ENCODE measurements around the gene SLC35E4.

SLC35E4 gene

GRCh38 chr22:30649430-30650007 is 13.9 kb downstream of the SLC35E4 start:
- no peak overlapping the region for H3K27ac ChIP-seq (ENCODE audit: low read depth, low read length)
- no peaks in the 10 kb centered on the region for H4K20me1 ChIP-seq (ENCODE audit: control insufficient read depth, insufficient read depth, low read depth, low read length)
- H3F3A ChIP-seq (ENCODE audit: control insufficient read depth, insufficient read depth): no peaks in the 10 kb centered on the region
- H3K79me2 ChIP-seq (ENCODE audit: control insufficient read depth, low read length): no peaks in the 10 kb centered on the region
- no peaks in the 10 kb centered on the region for H3K4me1 ChIP-seq (ENCODE audit: control insufficient read depth, low read length)
- TF ChIP-seq CTCF (IDR thresholded peaks at IDR 0.05; ENCODE audit: low read depth, low read length, poor library complexity, severe bottlenecking) (no peak), EZH2phosphoT487 (IDR thresholded peaks at IDR 0.05; ENCODE audit: borderline replicate concordance, low read length) (no peak)
- H3K4me2 ChIP-seq (ENCODE audit: low read length): no peak overlapping the region
- no peaks in the 10 kb centered on the region for H3K9me3 ChIP-seq (ENCODE audit: control insufficient read depth, insufficient read depth, low read length)
- no peaks in the 10 kb centered on the region for H3K27me3 ChIP-seq (ENCODE audit: control insufficient read depth, low read length)
- H3K9me2 ChIP-seq (replicated peaks; ENCODE audit: control insufficient read depth, low read length): no peaks in the 10 kb centered on the region
- no peaks in the 10 kb centered on the region for H3K36me3 ChIP-seq (ENCODE audit: control insufficient read depth, low read length)
- H3K4me3 ChIP-seq (ENCODE audit: low read length): no peak overlapping the region

DNA sequence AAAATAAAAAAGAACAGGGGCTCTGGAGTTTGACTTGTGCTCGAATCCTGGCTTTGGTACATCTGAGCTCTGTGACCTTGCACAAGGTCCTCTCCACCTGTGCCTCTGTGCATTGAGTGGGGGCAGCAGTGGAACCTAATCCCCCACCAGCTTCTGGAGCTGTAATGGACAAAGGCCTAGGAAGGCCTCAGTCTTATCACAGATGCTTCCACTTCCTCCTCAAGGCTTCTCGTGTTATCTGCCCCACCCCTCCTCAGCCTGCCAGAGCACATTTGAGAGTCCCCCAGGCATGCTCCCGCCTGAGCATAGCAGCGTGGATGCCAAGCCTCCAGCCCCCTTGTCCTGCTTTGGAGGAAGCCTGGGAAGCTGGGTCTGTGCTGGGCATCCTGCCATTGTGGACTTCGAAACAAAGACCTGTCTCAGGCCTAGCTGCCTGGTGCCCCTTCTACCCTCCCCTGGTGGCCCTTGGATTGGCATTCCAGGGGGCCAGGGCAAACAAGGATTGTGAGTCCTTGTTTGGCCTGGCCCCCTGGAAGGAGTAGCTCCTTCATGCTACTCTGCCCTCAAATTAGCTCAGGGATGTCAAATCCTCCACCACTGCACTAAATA is 15.0 kb downstream of the SLC35E4 start:
- Histone ChIP-seq H3K27me3 (ENCODE audit: control insufficient read depth, low read length) (no peaks in the 10 kb centered on the region), H3K4me1 (ENCODE audit: control insufficient read depth, low read length) (no peaks in the 10 kb centered on the region), H3K9me3 (ENCODE audit: control insufficient read depth, insufficient read depth, low read length) (no peaks in the 10 kb centered on the region), H3K9me2 (replicated peaks; ENCODE audit: control insufficient read depth, low read length) (no peaks in the 10 kb centered on the region), H4K20me1 (ENCODE audit: control insufficient read depth, insufficient read depth, low read depth, low read length) (no peaks in the 10 kb centered on the region), H3K4me3 (ENCODE audit: low read length) (no peak overlapping the region), H3K4me2 (ENCODE audit: low read length) (no peak overlapping the region), H3K79me2 (ENCODE audit: control insufficient read depth, low read length) (no peaks in the 10 kb centered on the region), H3K36me3 (ENCODE audit: control insufficient read depth, low read length) (no peaks in the 10 kb centered on the region), H3K27ac (ENCODE audit: low read depth, low read length) (no peak overlapping the region), H3F3A (ENCODE audit: control insufficient read depth, insufficient read depth) (no peaks in the 10 kb centered on the region)
- TF ChIP-seq EZH2phosphoT487 (IDR thresholded peaks at IDR 0.05; ENCODE audit: borderline replicate concordance, low read length) (no peak), CTCF (IDR thresholded peaks at IDR 0.05; ENCODE audit: low read depth, low read length, poor library complexity, severe bottlenecking) (no peak)

DNA sequence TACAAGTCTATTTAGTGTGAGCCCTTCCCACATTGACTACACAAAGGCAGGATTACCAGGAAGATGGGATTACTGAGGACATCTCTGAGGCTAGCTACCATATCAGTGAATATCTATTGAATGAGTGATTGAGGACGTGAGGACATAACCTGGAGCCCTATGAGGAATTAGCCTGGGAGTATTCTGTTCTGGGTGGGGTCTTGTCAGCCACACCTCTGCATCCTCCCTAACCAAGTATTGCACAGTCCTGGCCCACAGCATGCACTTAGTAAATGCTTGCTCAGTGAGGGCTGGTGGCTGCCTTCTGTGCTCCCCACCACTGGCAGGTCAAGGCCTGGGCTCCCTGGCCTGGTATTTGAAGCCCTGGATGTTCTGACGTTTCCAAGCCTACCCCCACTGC is 17.3 kb downstream of the SLC35E4 start:
- H3K4me1 ChIP-seq (ENCODE audit: control insufficient read depth, low read length): no peaks in the 10 kb centered on the region
- no peaks in the 10 kb centered on the region for H3K9me2 ChIP-seq (replicated peaks; ENCODE audit: control insufficient read depth, low read length)
- H3F3A ChIP-seq (ENCODE audit: control insufficient read depth, insufficient read depth): no peaks in the 10 kb centered on the region
- no peak for TF ChIP-seq CTCF (IDR thresholded peaks at IDR 0.05; ENCODE audit: low read depth, low read length, poor library complexity, severe bottlenecking)
- no peak for TF ChIP-seq EZH2phosphoT487 (IDR thresholded peaks at IDR 0.05; ENCODE audit: borderline replicate concordance, low read length)
- H3K36me3 ChIP-seq (ENCODE audit: control insufficient read depth, low read length): no peaks in the 10 kb centered on the region
- no peaks in the 10 kb centered on the region for H3K79me2 ChIP-seq (ENCODE audit: control insufficient read depth, low read length)
- no peaks in the 10 kb centered on the region for H4K20me1 ChIP-seq (ENCODE audit: control insufficient read depth, insufficient read depth, low read depth, low read length)
- H3K27me3 ChIP-seq (ENCODE audit: control insufficient read depth, low read length): no peaks in the 10 kb centered on the region
- no peak overlapping the region for H3K4me2 ChIP-seq (ENCODE audit: low read length)
- H3K9me3 ChIP-seq (ENCODE audit: control insufficient read depth, insufficient read depth, low read length): no peaks in the 10 kb centered on the region
- H3K4me3 ChIP-seq (ENCODE audit: low read length): no peak overlapping the region
- H3K27ac ChIP-seq (ENCODE audit: low read depth, low read length): no peak overlapping the region
